Measurements from ENCODE around the gene ZNF2.

The ZNF2 gene

DNA sequence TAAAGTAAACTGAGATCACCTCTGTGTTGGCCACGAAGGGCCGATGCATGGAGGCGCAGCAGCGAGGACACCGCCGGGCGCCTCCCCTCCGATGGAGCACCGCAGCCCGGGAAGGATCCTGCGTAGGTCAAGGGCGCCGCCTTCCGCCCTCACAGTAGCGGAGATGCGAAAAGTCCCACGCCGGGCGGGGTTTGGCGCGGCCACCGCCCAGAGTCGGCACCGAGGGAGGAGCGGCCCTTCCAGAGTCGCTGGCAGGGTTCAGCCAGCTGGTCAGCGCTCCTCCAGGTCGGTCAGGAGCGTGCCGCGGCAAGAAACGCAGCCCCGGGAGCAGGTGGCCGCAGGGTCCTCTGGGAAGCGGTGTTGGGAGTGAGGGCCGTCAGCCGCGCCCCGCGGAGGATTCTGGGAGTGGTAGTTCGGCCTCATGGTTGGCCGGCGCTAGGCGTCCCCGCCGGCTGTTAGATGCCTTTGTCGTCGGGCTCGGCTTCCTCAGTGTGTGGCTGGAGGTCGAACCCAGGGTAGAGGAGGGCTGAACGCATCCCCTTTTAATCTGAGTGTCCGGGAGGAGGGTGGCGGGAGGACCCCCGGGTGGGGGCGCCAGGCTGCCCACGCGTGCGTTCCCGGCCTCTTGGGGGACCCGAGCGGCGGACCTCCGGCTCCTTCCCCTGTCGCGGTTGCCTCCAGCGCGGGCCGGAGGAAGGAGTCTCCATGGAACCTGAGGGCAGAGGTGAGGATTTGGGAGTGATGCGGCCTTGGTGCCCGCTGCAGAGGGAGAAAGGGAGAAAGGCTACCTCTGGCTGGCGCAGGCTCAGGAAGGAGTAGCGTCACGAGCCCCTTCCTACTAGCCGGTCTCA is 41.7 kb downstream of the ZNF2 start, which contains the start of gene ZNF892:
TSS of gene ZNF892 (plus strand) at position 411 of the 851 bp plus-strand sequence. CDS start at position 706, 295 bp downstream.
- peak; percentile 81 for DNase-seq

DNA sequence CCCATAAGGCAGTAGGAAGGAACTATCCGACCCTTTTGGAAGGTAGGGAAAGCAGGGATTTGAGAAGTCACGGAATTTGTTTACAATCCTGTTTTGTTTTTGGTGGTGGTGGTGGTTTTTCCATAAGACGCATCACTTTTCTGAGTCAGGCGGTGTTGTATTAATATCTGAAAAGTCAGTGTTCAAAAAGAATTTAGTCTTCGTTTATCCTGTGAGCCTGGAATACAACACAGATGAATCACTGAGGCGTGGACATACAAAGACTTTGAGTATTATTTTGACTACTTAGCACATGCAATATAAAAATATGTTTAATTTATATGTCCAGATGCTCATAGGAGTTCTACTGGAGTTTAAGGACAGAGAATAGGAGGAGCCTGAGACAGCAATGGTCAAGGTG is 42.5 kb downstream of the ZNF2 start:
- no peak for DNase-seq

DNA sequence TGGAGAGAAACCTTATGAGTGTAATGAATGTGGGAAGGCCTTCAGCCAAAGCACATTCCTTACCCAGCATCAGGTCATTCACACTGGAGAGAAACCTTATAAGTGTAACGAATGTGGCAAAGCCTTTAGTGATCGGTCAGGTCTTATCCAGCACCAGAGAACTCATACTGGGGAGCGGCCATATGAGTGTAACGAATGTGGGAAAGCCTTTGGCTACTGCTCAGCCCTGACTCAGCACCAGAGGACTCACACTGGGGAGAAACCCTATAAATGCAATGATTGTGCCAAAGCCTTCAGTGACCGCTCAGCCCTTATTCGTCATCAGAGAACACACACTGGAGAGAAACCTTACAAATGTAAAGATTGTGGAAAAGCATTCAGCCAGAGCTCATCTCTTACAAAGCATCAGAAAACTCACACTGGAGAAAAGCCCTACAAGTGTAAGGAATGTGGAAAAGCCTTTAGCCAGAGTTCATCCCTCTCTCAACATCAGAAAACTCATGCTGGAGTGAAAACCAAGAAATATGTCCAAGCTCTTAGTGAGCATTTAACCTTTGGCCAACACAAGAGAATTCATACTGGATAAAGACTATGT is 49.5 kb downstream of the ZNF2 start:
- no peak for DNase-seq

DNA sequence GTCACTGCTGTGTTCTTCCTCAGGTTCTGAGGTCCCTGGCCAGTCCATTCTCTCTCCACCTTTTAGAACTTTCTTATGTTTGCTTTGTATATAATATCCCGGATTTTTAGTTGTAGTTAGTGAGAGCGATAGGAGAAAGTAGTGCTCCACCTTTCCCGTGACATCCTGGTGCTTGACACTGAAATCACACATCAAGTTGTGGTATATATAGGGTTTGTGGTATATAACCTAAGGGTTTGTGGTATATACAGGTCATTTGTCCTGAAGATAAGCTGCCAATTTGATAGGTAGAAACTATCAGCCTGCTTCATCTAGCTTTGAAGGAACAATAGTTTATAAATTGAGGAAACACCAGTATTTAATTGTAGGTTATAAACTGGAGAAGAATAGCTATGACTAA is 54.8 kb downstream of the ZNF2 start:
- no peak for DNase-seq

DNA sequence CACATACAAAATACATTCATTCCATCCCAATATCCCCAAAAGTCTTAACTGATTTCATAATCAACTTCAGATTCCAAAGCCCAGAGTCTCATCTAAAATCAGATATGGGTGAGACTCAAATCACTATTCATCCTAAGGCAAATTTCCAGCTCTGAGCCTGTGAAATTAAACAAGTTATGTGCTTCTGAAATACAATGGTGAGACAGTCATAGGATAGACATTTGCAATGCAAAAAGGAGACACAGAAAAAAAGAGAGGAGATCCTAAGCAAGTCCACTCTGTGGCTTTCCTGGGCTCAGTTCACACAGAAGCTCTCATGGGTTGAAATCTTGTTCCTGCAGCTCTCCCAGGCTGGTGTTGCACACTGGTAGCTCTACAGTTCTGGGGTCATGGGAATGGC is 60.0 kb downstream of the ZNF2 start:
- no peak for DNase-seq

DNA sequence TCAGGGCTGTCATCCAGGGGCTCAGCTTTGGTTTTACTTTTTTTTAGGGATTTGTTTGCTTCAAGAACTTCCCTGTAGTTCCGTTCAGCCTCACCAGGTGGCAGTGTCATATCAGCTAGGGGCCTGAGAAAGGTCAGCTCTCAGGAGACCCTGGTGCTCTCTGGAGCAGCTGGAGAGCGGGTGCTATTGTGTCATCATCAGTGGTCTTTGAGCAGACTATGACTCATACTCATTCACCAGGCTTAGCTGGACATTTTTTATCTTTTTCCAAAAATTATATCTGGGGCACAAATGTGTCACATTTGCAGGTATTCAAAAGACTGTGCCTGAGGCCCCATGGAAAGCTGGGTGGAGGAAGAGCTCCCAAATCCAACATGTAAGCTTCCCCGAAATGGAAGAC is 66.1 kb downstream of the ZNF2 start:
- DNase-seq = peak; percentile 78

DNA sequence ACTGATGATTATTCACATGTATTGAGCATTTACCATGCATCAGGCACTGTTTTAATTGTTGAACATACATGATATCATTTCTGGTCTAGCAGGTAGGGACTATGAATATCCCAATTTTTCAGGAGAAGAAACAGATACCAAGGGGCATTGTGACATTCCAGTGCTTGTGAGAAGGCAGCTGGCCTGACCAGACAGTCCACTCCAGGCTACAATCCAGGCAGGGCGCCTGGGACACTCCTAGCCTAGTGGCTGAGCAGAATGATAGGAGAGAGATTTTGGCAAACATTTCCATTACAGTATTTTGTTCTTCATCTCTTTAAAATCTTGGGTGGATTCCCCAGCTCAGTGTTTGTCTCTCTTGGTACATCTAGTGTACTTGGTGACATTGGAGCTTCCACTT is 66.6 kb downstream of the ZNF2 start:
- no peak for DNase-seq
